Sigmoid colon (tissue), 7 donors: ENCODE measurements around the gene PTAFR. TPM values are rescaled to one million over a fixed set of nuclear protein-coding genes. Genes with fewer than 3 reads are reported as not detected.
A peak's percentile ranks its signal among the peaks of the same experiment; 100 is the strongest.
"Not testable (repeated sequence)": the region's sequence is repeated elsewhere in the genome, so short reads cannot be mapped to it uniquely, and the experiment has no call there.

Experiments
- DNase-seq: peaks from one replicate; pipeline ENCODE4 v3.0.0-alpha.2; 2019
- H3K27ac ChIP-seq, 4 donors: fragments of 200-600 bp; sonication (generic); one replicate each; pipeline ENCODE4 v1.5.1; 2016 to 2019; ENCODE audit warnings: mild to moderate bottlenecking in 1 of 4
- H3K27me3 ChIP-seq, 3 donors: fragments of 200-600 bp; sonication (generic); one replicate each; pipeline ENCODE4 v1.5.1; 2019; ENCODE audit warnings: mild to moderate bottlenecking in 1 of 3
- H3K36me3 ChIP-seq, 4 donors: fragments of 200-600 bp; sonication (generic); one replicate each; pipeline ENCODE4 v1.5.1; 2016 to 2019
- H3K4me1 ChIP-seq, 4 donors: fragments of 200-600 bp; sonication (generic); one replicate each; pipeline ENCODE4 v1.5.1; 2017 to 2019
- H3K4me3 ChIP-seq, 4 donors: fragments of 200-600 bp; sonication (generic); one replicate each; pipeline ENCODE4 v1.5.1; 2017 to 2019; ENCODE audit warnings: mild to moderate bottlenecking in 2 of 4, moderate library complexity in 1 of 4
- H3K9me3 ChIP-seq, 4 donors: fragments of 200-600 bp in 3 of 4; sonication (generic) in 3 of 4; one replicate each; pipeline versions ENCODE4 v1.5.1 to v1.6.1; 2013 to 2019
- EP300 ChIP-seq, 4 donors: sonication (generic); formaldehyde crosslinking; IDR thresholded peaks; one replicate each; pipeline ENCODE4 v1.6.1; 2017; ENCODE audit warnings: antibody characterized with exemption in 4 of 4
- POLR2A ChIP-seq, 2 donors: fragments of 450-650 bp; IDR thresholded peaks; one replicate each; pipeline ENCODE4 v1.6.1; 2016; ENCODE audit warnings: antibody characterized with exemption in 2 of 2, mild to moderate bottlenecking in 2 of 2, moderate library complexity in 2 of 2
- POLR2AphosphoS5 ChIP-seq, 4 donors: sonication (generic); formaldehyde crosslinking; IDR thresholded peaks; one replicate each; pipeline ENCODE4 v1.6.1; 2017; ENCODE audit warnings: antibody characterized with exemption in 4 of 4
- WGBS, 2 donors: extraction: QIAGEN DNeasy Blood & Tissue Kit; methylation state at CpG; one replicate each; pipeline ENCODE4 v1.1.7; 2013; 5-methylcytosine and 5-hydroxymethylcytosine counted together
- intact Hi-C: fragments of 100-400 bp; cut with DNase I; formaldehyde crosslinking; loops from one replicate; pipeline ENCODE4 v1.15.1; 2023
- polyA plus RNA-seq, 3 donors: library from polyadenylated mRNA; stranded (reverse); fragments of 200-250 nt; gene quantifications; one replicate each; pipeline ENCODE4 v1.2.3, GENCODE V29; 2013
- total RNA-seq, 4 donors: library from RNA; depleted of rRNA; stranded (reverse); fragments of >200 nt; gene quantifications; one replicate each; pipeline ENCODE4 v1.1.0, GENCODE V29; 2016
- TF ChIP-seq, protein P1 (sequence below), 4 experiments: fragments of 450-650 bp in 3 of 4; fragments of 200-600 bp in 1 of 4; IDR thresholded peaks; one replicate each; pipeline ENCODE4 v1.5.1; 2016 to 2019; ENCODE audit warnings: antibody characterized with exemption in 4 of 4, mild to moderate bottlenecking in 3 of 4, moderate library complexity in 2 of 4
- donor health status: healthy with polysubstance abuse.
- donor health status: Bipolar disorder and iron deficiency.
- donor health status: healthy.

PTAFR gene
- total and polyA plus RNA-seq, 7 donors: 1.8 to 9.9 (median 4.5) TPM

GRCh38 chr1:28145728-28146127, 30.8 kb downstream of the PTAFR start:
- TF ChIP-seq POLR2AphosphoS5 (IDR thresholded peaks at IDR 0.05) (no peak), POLR2A (IDR thresholded peaks at IDR 0.05) (no peak), EP300 (IDR thresholded peaks at IDR 0.05) (no peak)
- TF ChIP-seq, protein P1, sequence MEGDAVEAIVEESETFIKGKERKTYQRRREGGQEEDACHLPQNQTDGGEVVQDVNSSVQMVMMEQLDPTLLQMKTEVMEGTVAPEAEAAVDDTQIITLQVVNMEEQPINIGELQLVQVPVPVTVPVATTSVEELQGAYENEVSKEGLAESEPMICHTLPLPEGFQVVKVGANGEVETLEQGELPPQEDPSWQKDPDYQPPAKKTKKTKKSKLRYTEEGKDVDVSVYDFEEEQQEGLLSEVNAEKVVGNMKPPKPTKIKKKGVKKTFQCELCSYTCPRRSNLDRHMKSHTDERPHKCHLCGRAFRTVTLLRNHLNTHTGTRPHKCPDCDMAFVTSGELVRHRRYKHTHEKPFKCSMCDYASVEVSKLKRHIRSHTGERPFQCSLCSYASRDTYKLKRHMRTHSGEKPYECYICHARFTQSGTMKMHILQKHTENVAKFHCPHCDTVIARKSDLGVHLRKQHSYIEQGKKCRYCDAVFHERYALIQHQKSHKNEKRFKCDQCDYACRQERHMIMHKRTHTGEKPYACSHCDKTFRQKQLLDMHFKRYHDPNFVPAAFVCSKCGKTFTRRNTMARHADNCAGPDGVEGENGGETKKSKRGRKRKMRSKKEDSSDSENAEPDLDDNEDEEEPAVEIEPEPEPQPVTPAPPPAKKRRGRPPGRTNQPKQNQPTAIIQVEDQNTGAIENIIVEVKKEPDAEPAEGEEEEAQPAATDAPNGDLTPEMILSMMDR (IDR thresholded peaks at IDR 0.05): no peak
- WGBS, 2 donors: 94 to 95% methylated on average over 5 of the region's 5 CpGs
- Histone ChIP-seq H3K27ac (no peak overlapping the region), H3K4me1 (no peaks in the 10 kb centered on the region), H3K9me3 (no peaks in the 10 kb centered on the region), H3K27me3 (no peaks in the 10 kb centered on the region), H3K36me3 (no peaks in the 10 kb centered on the region), H3K4me3 (no peak overlapping the region)
- intact Hi-C loops: no loop called here
- DNase-seq: no peak

- Histone ChIP-seq H3K27me3 (no peaks in the 10 kb centered on the region), H3K4me3 (no peak overlapping the region), H3K36me3 (no peaks in the 10 kb centered on the region), H3K9me3 (no peaks in the 10 kb centered on the region), H3K27ac (no peak overlapping the region), H3K4me1 (no peaks in the 10 kb centered on the region)
- WGBS, 2 donors: 67 to 70% methylated on average over 5 of the region's 5 CpGs
- no peak for TF ChIP-seq POLR2AphosphoS5 (IDR thresholded peaks at IDR 0.05)
- no peak for DNase-seq
- intact Hi-C loops: no loop called here
Measured at GRCh38 chr1:28144203-28145135, 32.0 kb downstream of the PTAFR start.

GRCh38 chr1:28143496-28144202, 32.8 kb downstream of the PTAFR start:
- Histone ChIP-seq H3K27ac (no peak overlapping the region), H3K4me1 (no peaks in the 10 kb centered on the region), H3K4me3 (no peak overlapping the region), H3K9me3 (no peaks in the 10 kb centered on the region), H3K36me3 (no peaks in the 10 kb centered on the region), H3K27me3 (no peaks in the 10 kb centered on the region)
- 93 to 95% methylated on average over 4 of the region's 4 CpGs for WGBS, 2 donors
- DNase-seq: no peak
- no peak for TF ChIP-seq POLR2A (IDR thresholded peaks at IDR 0.05)
- intact Hi-C loops: no loop called here

GRCh38 chr1:28141685-28142084, 34.8 kb downstream of the PTAFR start:
- TF ChIP-seq, protein P1 (IDR thresholded peaks at IDR 0.05): no peak
- TF ChIP-seq POLR2AphosphoS5 (IDR thresholded peaks at IDR 0.05) (no peak), POLR2A (IDR thresholded peaks at IDR 0.05) (no peak), EP300 (IDR thresholded peaks at IDR 0.05) (no peak)
- intact Hi-C loops: no loop called here
- Histone ChIP-seq H3K36me3 (no peaks in the 10 kb centered on the region), H3K4me1 (no peaks in the 10 kb centered on the region), H3K9me3 (no peaks in the 10 kb centered on the region), H3K27me3 (no peaks in the 10 kb centered on the region), H3K27ac (no peak overlapping the region), H3K4me3 (no peak overlapping the region)
- WGBS, 2 donors: 81 to 85% methylated on average over 2 of the region's 2 CpGs
- no peak for DNase-seq

DNA sequence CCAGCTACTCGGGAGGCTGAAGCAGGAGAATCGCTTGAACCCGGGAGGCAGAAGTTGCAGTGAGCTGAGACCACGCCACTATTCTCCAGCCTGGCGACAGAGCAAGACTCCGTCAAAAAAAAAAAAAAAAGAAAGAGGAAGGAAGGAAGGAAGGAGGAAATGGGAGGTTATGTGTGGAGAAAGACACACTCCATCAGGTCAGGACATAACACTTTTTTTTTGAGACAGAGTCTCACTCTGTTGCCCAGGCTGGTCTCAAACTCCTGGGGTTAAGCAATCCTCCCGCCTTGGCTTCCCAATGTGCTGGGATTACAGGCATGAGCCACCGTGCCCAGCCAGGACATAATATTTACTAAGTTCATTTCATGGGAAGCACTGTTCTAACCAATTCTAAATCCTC, 36.6 kb downstream of the PTAFR start:
- intact Hi-C loops, H3K27me3 ChIP-seq, H3K4me3 ChIP-seq, H3K36me3 ChIP-seq, H3K27ac ChIP-seq, H3K4me1 ChIP-seq, DNase-seq, H3K9me3 ChIP-seq: not testable (repeated sequence)
- 88 to 89% methylated on average over 8 of the region's 8 CpGs for WGBS, 2 donors

- WGBS, 2 donors: 75 to 85% methylated on average over 7 of the region's 7 CpGs
- H3K36me3 ChIP-seq: no peaks in the 10 kb centered on the region
- no peak for DNase-seq
- H3K27ac ChIP-seq: no peak overlapping the region
- H3K4me3 ChIP-seq: no peak overlapping the region
- TF ChIP-seq EP300 (IDR thresholded peaks at IDR 0.05) (no peak), POLR2AphosphoS5 (IDR thresholded peaks at IDR 0.05) (peak in 1 of 4 donors; percentile 33), POLR2A (IDR thresholded peaks at IDR 0.05) (no peak)
- TF ChIP-seq, protein P1 (IDR thresholded peaks at IDR 0.05): no peak
- no peaks in the 10 kb centered on the region for H3K27me3 ChIP-seq
- intact Hi-C loops: no loop called here
- no peaks in the 10 kb centered on the region for H3K9me3 ChIP-seq
- no peaks in the 10 kb centered on the region for H3K4me1 ChIP-seq
Measured at GRCh38 chr1:28139025-28139712, 37.3 kb downstream of the PTAFR start.
